ENCODE results near the gene FGF1.

The FGF1 gene

GRCh38 chr5:142621227-142621626, 64.7 kb downstream of the FGF1 start:
- peak; percentile 57 to 89 for DNase-seq (ENCODE audit: low read depth in 2 of 2)
- peak overlapping the region in 1 of 2 donors; percentile 11 for H3K4me3 ChIP-seq (replicated peaks in 1 of 2; ENCODE audit: low read depth in 2 of 2, low read length in 2 of 2)
- no peak for TF ChIP-seq CTCF (IDR thresholded peaks at IDR 0.05; ENCODE audit: low read depth, low read length)

DNA sequence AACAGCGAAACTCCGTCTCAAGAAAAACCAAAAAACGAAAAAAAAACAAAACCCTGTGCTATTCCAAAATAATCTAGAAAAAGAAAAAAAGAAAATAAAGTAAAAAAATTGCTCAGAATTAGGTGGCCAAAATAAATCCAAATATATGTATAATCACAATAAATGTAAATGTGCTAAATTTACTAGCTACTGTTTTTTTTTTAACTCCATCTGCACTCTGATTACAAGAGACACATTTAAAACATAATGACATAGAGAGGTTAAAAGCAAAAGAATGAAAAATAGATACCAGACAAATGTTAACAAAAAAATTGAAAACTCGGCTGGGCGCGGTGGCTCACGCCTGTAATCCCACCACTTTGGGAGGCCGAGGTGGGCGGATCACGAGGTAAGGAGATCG, 66.1 kb downstream of the FGF1 start:
- no peak for TF ChIP-seq CTCF (IDR thresholded peaks at IDR 0.05; ENCODE audit: low read depth, low read length)
- H3K4me3 ChIP-seq (replicated peaks in 1 of 2; ENCODE audit: low read depth in 2 of 2, low read length in 2 of 2): no peak overlapping the region
- DNase-seq (ENCODE audit: low read depth in 2 of 2): no peak

- H3K4me3 ChIP-seq (replicated peaks in 1 of 2; ENCODE audit: low read depth in 2 of 2, low read length in 2 of 2): no peak overlapping the region
- peak; percentile 50 to 89 for DNase-seq (ENCODE audit: low read depth in 2 of 2)
- no peak for TF ChIP-seq CTCF (IDR thresholded peaks at IDR 0.05; ENCODE audit: low read depth, low read length)
These were observed 67.8 kb downstream of the FGF1 start for GRCh38 chr5:142618130-142618523.

DNA sequence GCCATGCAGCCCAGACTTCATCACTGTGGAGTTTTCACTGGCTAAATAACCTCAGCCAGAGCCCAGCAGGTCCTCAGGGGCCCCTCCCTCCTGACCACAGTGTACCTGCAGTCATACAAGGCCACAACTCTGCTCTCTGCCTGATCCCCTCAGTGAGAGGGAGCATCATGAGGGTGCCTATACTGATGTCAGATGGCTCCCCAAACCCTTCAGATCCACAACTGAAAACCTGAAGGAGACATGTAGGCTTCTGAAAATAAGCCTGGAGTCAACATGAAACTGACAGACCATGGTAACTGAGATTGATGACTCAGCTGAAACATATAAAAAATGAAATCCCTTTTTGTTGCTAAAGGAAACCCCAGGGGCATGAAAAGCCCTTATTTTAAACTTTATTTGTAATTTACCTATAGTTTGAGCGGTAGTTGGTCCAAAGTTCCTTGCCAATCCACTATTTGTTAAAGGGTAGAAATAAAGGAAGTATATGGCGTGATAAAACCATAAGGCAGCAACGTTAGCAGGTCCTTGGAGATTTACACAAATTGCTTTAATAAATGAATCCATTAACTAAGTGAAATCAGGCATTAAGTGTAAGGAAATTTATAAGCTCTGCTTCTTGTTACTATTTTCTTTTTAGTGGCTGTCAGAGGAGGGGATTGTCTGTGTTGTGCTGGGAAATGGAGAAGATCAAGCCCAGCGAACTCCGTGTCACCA, 68.3 kb downstream of the FGF1 start:
- TF ChIP-seq CTCF (IDR thresholded peaks at IDR 0.05; ENCODE audit: low read depth, low read length): no peak
- no peak for DNase-seq (ENCODE audit: low read depth in 2 of 2)
- H3K4me3 ChIP-seq (replicated peaks in 1 of 2; ENCODE audit: low read depth in 2 of 2, low read length in 2 of 2): no peak overlapping the region

GRCh38 chr5:142615948-142616347, 69.9 kb downstream of the FGF1 start:
- TF ChIP-seq CTCF (IDR thresholded peaks at IDR 0.05; ENCODE audit: low read depth, low read length): no peak
- no peak for DNase-seq (ENCODE audit: low read depth in 2 of 2)
- H3K4me3 ChIP-seq (replicated peaks in 1 of 2; ENCODE audit: low read depth in 2 of 2, low read length in 2 of 2): no peak overlapping the region

DNA sequence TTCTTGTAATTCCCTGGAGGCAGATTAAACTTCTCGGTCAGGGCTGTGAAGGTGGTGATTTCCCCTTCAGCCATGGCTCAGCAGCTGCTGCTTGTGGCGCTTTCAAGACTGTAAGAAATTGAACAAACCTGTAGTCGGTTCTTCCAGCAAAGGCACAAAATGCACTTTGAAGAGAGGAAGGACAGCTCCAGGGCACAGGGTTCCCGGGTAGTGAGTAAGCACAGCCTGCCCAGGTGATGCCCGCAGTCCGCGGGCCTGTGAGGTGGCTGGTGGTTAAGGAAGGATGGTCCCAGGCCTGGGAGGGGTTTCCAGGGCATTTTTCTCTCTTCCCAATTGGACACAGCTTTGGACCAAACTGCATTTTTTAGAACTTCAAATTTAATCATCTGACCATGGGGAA, 71.8 kb downstream of the FGF1 start:
- H3K4me3 ChIP-seq (replicated peaks in 1 of 2; ENCODE audit: low read depth in 2 of 2, low read length in 2 of 2): no peak overlapping the region
- DNase-seq (ENCODE audit: low read depth in 2 of 2): no peak
- TF ChIP-seq CTCF (IDR thresholded peaks at IDR 0.05; ENCODE audit: low read depth, low read length): no peak

DNA sequence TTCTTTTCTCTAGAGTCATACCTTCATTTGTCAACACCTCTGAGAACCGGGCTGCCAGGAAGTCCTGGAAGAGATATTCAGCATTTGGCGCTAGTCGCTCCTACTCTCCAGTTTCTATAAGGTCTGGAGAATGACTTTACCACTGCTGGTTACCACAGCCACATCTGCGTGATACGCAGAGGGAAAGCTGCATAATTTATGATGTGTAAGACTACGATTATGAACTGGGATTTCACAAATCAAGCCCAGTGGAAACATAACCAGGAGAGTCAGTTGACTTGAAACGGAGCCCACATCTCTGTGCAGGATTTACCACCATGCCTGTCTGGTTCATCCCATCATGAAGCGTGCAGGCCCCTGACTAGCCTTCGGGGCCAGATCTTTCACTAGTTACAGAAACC, 72.6 kb downstream of the FGF1 start:
- peak; percentile 41 to 53 for DNase-seq (ENCODE audit: low read depth in 2 of 2)
- no peak for TF ChIP-seq CTCF (IDR thresholded peaks at IDR 0.05; ENCODE audit: low read depth, low read length)
- H3K4me3 ChIP-seq (replicated peaks in 1 of 2; ENCODE audit: low read depth in 2 of 2, low read length in 2 of 2): no peak overlapping the region

Measured in cardiac fibroblast (primary cell).